HG03139 (cell line): ENCODE results near the gene TRIM15.
"Not testable (repeated sequence)": the region's sequence is repeated elsewhere in the genome, so short reads cannot be mapped to it uniquely, and the experiment has no call there.

ENCODE experiments used
- ATAC-seq: cut with Tn5 transposase; IDR thresholded peaks from one replicate; pipeline ENCODE4 v1.9.1; 2021; ENCODE audit not compliant: unreplicated experiment

The TRIM15 gene

GRCh38 chr6:30196376-30196775 is 33.0 kb downstream of the TRIM15 start:
- no peak for ATAC-seq

GRCh38 chr6:30198166-30199084 is 35.1 kb downstream of the TRIM15 start:
- no peak for ATAC-seq

- ATAC-seq: peak; percentile 57
These were observed 37.4 kb downstream of the TRIM15 start for GRCh38 chr6:30200551-30201281.

GRCh38 chr6:30202366-30202765 is 39.0 kb downstream of the TRIM15 start:
- no peak for ATAC-seq

GRCh38 chr6:30204116-30204515 is 40.8 kb downstream of the TRIM15 start:
- ATAC-seq: no peak

GRCh38 chr6:30206152-30206551 is 42.8 kb downstream of the TRIM15 start:
- ATAC-seq: no peak

- ATAC-seq: no peak
These were observed 43.7 kb downstream of the TRIM15 start for GRCh38 chr6:30206799-30207618.

GRCh38 chr6:30207619-30208295 is 44.4 kb downstream of the TRIM15 start:
- ATAC-seq: no peak

- no peak for ATAC-seq
These were observed 48.0 kb downstream of the TRIM15 start for GRCh38 chr6:30211306-30211705.

GRCh38 chr6:30211899-30212298 is 48.6 kb downstream of the TRIM15 start:
- ATAC-seq: no peak

GRCh38 chr6:30212865-30213666 is 49.7 kb downstream of the TRIM15 start, which contains the start of gene TRIM26:
TRIM26 (minus strand) TSS chr6:30213406; CDS start chr6:30199103, 14,303 bp downstream.
- ATAC-seq: peak; percentile 81

- ATAC-seq: no peak
These were observed 50.3 kb downstream of the TRIM15 start for GRCh38 chr6:30213667-30213956.

- peak; percentile 52 for ATAC-seq
These were observed 50.8 kb downstream of the TRIM15 start for GRCh38 chr6:30213957-30214656.

GRCh38 chr6:30214657-30214982 is 51.3 kb downstream of the TRIM15 start:
- ATAC-seq: no peak

- ATAC-seq: no peak
These were observed 52.8 kb downstream of the TRIM15 start for GRCh38 chr6:30216096-30216495.

- no peak for ATAC-seq
These were observed 55.9 kb downstream of the TRIM15 start for GRCh38 chr6:30219244-30219643.

GRCh38 chr6:30221395-30221794 is 58.0 kb downstream of the TRIM15 start:
- not testable (repeated sequence) for ATAC-seq

GRCh38 chr6:30221956-30222355 is 58.6 kb downstream of the TRIM15 start:
- not testable (repeated sequence) for ATAC-seq
